T-helper 1 cell (primary cell): ENCODE measurements around the gene ACOT9.
A peak's percentile ranks its signal among the peaks of the same experiment; 100 is the strongest.
"Not testable (repeated sequence)": the region's sequence is repeated elsewhere in the genome, so short reads cannot be mapped to it uniquely, and the experiment has no call there.

Source experiments
- DNase-seq, 5 donors: peaks; one replicate each; pipeline ENCODE4 v3.0.0-alpha.2; 2012 to 2020

The ACOT9 gene

DNA sequence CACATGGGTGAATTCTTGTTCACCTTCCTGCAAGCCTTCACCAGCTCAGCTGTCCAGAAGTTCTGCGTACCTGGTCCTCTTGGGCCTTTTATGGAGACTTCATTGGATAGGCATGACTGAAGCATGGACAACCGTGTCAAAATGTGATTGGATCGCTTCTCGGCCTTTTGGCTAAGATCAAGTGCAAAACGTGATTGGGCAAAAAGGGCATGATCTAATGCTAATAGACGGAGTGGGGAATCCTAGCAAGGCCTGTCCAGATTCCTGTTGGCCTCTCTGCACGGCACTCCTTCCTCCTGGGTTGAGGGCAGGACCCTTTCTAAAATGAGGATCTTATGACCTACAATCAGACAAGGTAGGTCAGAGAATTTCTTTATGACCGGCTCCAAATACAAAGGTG lies 50.9 kb downstream of the ACOT9 start:
- no peak for DNase-seq

- DNase-seq, result not testable (repeated sequence)
Measured at GRCh38 chrX:23676486-23676885, 66.6 kb downstream of the ACOT9 start.

GRCh38 chrX:23673108-23673507 lies 70.0 kb downstream of the ACOT9 start:
- no peak for DNase-seq

GRCh38 chrX:23670528-23670927 lies 72.5 kb downstream of the ACOT9 start:
- no peak for DNase-seq

DNA sequence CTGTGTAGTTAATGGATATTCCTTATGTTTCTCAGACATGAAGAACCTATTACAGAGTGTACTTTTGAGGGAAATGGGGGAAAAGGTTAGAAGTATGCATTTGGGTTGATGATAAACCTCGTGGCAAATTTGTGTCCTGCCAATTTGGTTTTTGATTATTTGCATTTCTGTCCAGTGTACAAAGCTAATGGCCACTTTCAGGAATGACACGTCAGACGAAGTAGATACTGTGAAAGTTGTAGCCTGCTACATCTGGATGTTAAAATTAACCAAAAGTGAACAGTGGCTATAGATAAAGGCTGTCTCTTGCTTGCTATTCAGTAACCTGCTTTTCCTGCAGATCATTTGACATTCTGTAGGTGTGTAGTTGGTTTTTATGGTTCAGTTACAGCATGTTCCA lies 74.7 kb downstream of the ACOT9 start:
- no peak for DNase-seq

DNA sequence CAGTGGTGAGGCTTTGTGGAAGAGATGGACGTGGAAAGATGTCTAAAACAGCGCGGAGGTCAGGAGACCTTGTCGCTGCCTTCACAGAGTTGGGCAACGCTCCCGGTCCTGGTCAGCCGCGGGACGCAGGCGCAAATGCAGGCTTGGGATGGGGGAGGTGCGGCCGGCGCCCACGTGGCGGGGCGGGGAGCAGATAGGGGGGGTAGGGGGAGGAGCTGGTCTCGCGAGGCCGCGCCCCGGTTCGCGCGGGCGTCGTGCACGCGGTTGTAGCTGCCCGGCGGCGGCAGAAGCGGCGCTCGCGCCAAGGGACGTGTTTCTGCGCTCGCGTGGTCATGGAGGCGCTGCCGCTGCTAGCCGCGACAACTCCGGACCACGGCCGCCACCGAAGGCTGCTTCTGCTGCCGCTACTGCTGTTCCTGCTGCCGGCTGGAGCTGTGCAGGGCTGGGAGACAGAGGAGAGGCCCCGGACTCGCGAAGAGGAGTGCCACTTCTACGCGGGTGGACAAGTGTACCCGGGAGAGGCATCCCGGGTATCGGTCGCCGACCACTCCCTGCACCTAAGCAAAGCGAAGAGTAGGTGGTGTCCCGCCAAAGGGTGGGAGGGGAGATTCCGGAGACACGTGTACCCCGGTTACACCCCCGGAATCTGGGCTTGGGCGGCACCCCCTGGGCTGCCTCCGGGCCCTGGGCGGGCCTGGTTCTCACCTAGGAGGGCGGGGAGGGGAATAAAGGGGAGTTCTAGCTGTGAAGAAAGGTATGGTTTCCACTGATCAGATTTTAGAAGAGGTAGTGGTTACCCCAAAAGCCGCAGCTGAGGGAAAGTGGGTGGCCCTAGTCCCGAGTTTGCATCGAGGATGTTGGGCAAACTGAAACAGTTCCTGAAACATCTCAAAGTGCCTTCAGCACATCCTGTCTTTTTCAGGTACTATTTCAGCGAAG lies 75.6 kb downstream of the ACOT9 start, which contains the start of gene PRDX4:
Gene PRDX4 (plus strand): TSS at position 255 of the 939 bp plus-strand sequence. CDS start 78 bp downstream, at position 333.
- peak; percentile 51 to 78 (median 59) for DNase-seq

GRCh38 chrX:23666282-23666681 lies 76.8 kb downstream of the ACOT9 start:
- no peak for DNase-seq

GRCh38 chrX:23664496-23664895 lies 78.6 kb downstream of the ACOT9 start:
- no peak for DNase-seq

GRCh38 chrX:23662853-23663252 lies 80.2 kb downstream of the ACOT9 start:
- DNase-seq, result peak in 1 of 5 donors; percentile 52

DNA sequence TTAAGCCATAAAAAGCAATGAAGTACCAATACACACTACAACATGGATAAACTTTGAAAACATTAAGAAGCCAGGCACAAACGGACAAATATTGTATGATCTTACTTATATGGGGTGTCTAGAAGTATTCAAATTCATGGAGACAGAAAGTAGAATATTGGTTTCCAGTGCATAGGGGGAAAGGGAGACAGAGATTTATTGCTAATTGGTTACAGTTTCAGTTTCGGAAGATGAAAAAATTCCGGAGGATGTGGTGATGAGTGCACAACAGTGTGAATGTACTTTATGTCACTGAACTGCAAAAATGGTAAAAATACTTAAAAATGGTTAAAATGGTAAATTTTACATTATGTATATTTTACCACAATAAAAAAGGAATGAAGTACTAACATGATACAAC lies 80.9 kb downstream of the ACOT9 start:
- peak in 1 of 5 donors; percentile 65 for DNase-seq

GRCh38 chrX:23661671-23662070 lies 81.4 kb downstream of the ACOT9 start:
- no peak for DNase-seq

- DNase-seq, result no peak
Measured at GRCh38 chrX:23660766-23661132, 82.3 kb downstream of the ACOT9 start.

GRCh38 chrX:23660083-23660765 lies 82.9 kb downstream of the ACOT9 start:
- not testable (repeated sequence) for DNase-seq

- DNase-seq, result no peak
Measured at GRCh38 chrX:23659339-23659738, 83.7 kb downstream of the ACOT9 start.

DNA sequence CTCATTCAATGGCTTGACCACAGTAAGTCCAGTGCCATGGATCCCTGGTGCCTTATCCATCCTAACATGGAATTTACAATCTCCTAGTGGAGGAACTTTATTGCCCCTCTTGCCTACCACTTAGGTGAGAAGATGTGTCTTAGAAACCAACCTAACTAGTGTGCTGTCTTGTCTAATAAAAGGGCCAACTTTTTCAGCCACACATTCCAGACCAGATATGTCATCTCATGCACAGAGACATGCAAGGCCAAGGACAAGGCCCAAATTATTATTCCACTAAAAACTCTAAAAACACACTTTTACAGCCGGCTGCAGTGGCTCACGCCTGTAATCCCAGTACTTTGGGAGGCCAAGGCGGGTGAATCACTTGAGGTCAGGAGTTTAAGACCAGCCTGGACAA lies 86.4 kb downstream of the ACOT9 start:
- DNase-seq, result no peak

GRCh38 chrX:23656091-23656490 lies 87.0 kb downstream of the ACOT9 start:
- no peak for DNase-seq
